Small intestine (tissue), 7 donors: ENCODE results near the gene RNASE8. TPM values are rescaled to one million over a fixed set of nuclear protein-coding genes. Genes with fewer than 3 reads are reported as not detected.

Source experiments
- DNase-seq, 2 donors: peaks; one replicate each; pipeline versions ENCODE4 v3.0.0 to v3.0.0-alpha.2; 2013
- FAIRE-seq: peaks from 2 replicates; lab custom pipeline; 2012; peaks lifted over from hg19 to GRCh38; lab: Jason Lieb, UNC
- H3K27ac ChIP-seq, 3 donors: one replicate each; pipeline ENCODE4 v1.5.1; 2013; ENCODE audit warnings: low read length in 2 of 3, mild to moderate bottlenecking in 2 of 3, control low read depth in 1 of 3, inconsistent platforms in 1 of 3, low read depth in 1 of 3, moderate library complexity in 1 of 3
- H3K27me3 ChIP-seq, 3 donors: one replicate each; pipeline ENCODE4 v1.6.1; 2013; ENCODE audit warnings: low read length in 3 of 3, inconsistent platforms in 1 of 3; ENCODE audit not compliant: control insufficient read depth in 3 of 3, insufficient read depth in 3 of 3
- H3K36me3 ChIP-seq, 3 donors: one replicate each; pipeline ENCODE4 v1.6.1; 2013; ENCODE audit warnings: low read length in 3 of 3, inconsistent platforms in 1 of 3, low read depth in 1 of 3, mild to moderate bottlenecking in 1 of 3, moderate library complexity in 1 of 3; ENCODE audit not compliant: control insufficient read depth in 3 of 3, insufficient read depth in 2 of 3
- H3K4me1 ChIP-seq, 3 donors: one replicate each; pipeline ENCODE4 v1.6.1; 2013; ENCODE audit warnings: low read length in 2 of 3, inconsistent platforms in 1 of 3, low read depth in 1 of 3, mild to moderate bottlenecking in 1 of 3, moderate library complexity in 1 of 3; ENCODE audit not compliant: control insufficient read depth in 3 of 3, insufficient read depth in 2 of 3
- H3K4me3 ChIP-seq, 3 donors: one replicate each; pipeline ENCODE4 v1.5.1; 2013; ENCODE audit warnings: low read length in 3 of 3, control low read depth in 1 of 3, inconsistent platforms in 1 of 3, low read depth in 1 of 3, mild to moderate bottlenecking in 1 of 3, moderate library complexity in 1 of 3
- H3K9me3 ChIP-seq, 2 donors: one replicate each; pipeline ENCODE4 v1.6.1; 2013; ENCODE audit warnings: low read depth in 1 of 2, low read length in 1 of 2; ENCODE audit not compliant: control insufficient read depth in 2 of 2, insufficient read depth in 1 of 2
- WGBS, 3 donors: extraction: QIAGEN DNeasy Blood & Tissue Kit; methylation state at CpG; one replicate each; pipeline ENCODE4 v1.1.7; 2013; 5-methylcytosine and 5-hydroxymethylcytosine counted together
- polyA plus RNA-seq, 4 donors: library from polyadenylated mRNA; stranded (reverse) in 3 of 4; unstranded in 1 of 4; fragments of 200-250 nt in 3 of 4; fragments of 120-200 nt in 1 of 4; gene quantifications; one replicate each; pipeline versions ENCODE4 v1.2.1 to v1.2.3, GENCODE V29; 2013
- donor health status: healthy with polysubstance abuse.
- donor health status: control.
- donor health status: control.
- donor health status: Bipolar disorder and iron deficiency.
- donor health status: healthy.

RNASE8 gene
- polyA plus RNA-seq, 4 donors = not detected

- Histone ChIP-seq H3K27me3 (no peaks in the 10 kb centered on the region), H3K4me1 (peaks cover 0 to 12% (median 0%) of the 10 kb centered on the region in 3 donors), H3K9me3 (no peaks in the 10 kb centered on the region), H3K36me3 (peaks cover 2 to 50% (median 5%) of the 10 kb centered on the region in 3 donors), H3K4me3 (no peak overlapping the region), H3K27ac (no peak overlapping the region)
- WGBS, 3 donors = 76 to 79% (median 78%) methylated on average over 7 of the region's 7 CpGs
- FAIRE-seq (no peak), DNase-seq (no peak)
Measured at GRCh38 chr14:21018286-21018685, 39.3 kb upstream of the RNASE8 start.

GRCh38 chr14:21018781-21019180, 38.8 kb upstream of the RNASE8 start:
- H3K36me3 ChIP-seq = peaks cover 2 to 51% (median 5%) of the 10 kb centered on the region in 3 donors
- H3K4me3 ChIP-seq = no peak overlapping the region
- DNase-seq = no peak
- no peaks in the 10 kb centered on the region for H3K9me3 ChIP-seq
- H3K27ac ChIP-seq = no peak overlapping the region
- H3K4me1 ChIP-seq = peaks cover 0 to 16% (median under 1%) of the 10 kb centered on the region in 3 donors
- no peak for FAIRE-seq
- H3K27me3 ChIP-seq = no peaks in the 10 kb centered on the region
- 90 to 93% (median 92%) methylated on average over 3 of the region's 3 CpGs for WGBS, 3 donors

DNA sequence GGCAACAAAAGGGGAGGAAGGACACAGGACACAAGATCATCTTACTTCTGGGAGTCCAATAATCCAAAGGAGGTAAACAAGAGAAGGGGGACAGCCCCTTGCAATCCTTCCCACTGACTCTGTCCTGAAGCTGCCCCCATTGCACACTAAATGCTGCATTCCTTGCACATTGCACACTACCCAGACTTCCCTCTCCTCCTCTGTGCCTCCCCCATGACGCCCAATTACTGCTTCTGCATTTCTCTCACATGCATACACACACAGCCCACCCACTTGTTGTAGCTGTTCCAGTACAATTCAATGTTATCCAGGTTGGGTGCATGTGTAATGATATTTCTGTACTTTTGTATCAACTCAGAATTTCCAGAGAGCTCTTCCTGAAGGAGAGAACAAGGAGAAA, 38.3 kb upstream of the RNASE8 start:
- no peak overlapping the region for H3K27ac ChIP-seq
- no peaks in the 10 kb centered on the region for H3K27me3 ChIP-seq
- H3K36me3 ChIP-seq = peaks cover 2 to 51% (median 5%) of the 10 kb centered on the region in 3 donors
- no peak overlapping the region for H3K4me3 ChIP-seq
- DNase-seq (no peak), FAIRE-seq (no peak)
- WGBS, 3 donors = 71 to 77% (median 76%) methylated on average over 1 of the region's 1 CpG
- no peaks in the 10 kb centered on the region for H3K9me3 ChIP-seq
- peaks cover 0 to 21% (median 2%) of the 10 kb centered on the region in 3 donors for H3K4me1 ChIP-seq

DNA sequence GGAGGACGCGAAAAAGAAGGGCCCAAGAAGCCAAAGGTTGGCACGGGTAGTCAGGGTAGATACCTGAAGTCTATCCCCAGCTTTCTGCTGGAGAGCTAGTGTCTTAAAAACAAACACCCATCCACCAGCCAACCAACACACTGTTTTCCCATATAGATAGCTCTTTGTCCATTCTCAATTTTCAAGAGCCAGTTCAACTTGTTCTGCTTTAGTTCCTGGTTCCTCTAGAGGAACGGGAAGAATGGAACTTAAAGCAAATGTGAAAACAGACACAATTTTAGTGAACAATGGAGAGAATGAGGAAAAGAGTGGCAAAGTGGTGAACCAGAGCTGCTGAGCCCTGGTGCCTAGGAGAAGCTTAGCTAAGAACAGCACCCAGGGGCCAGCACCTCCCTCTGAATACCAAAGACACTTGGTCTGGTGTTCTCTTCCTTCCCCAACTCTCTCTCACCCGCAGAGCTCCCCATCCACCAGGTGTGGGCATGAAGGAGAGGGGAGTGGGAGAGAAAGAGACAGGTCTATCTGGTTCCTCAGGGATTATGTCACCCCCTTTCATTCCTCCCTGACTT, 36.6 kb upstream of the RNASE8 start:
- no peak overlapping the region for H3K27ac ChIP-seq
- 84 to 87% (median 84%) methylated on average over 5 of the region's 5 CpGs for WGBS, 3 donors
- H3K9me3 ChIP-seq = no peaks in the 10 kb centered on the region
- FAIRE-seq = no peak
- no peak for DNase-seq
- H3K4me1 ChIP-seq = peaks cover 0 to 16% (median 2%) of the 10 kb centered on the region in 3 donors
- no peaks in the 10 kb centered on the region for H3K27me3 ChIP-seq
- no peak overlapping the region for H3K4me3 ChIP-seq
- peaks cover 2 to 51% (median 5%) of the 10 kb centered on the region in 3 donors for H3K36me3 ChIP-seq

DNA sequence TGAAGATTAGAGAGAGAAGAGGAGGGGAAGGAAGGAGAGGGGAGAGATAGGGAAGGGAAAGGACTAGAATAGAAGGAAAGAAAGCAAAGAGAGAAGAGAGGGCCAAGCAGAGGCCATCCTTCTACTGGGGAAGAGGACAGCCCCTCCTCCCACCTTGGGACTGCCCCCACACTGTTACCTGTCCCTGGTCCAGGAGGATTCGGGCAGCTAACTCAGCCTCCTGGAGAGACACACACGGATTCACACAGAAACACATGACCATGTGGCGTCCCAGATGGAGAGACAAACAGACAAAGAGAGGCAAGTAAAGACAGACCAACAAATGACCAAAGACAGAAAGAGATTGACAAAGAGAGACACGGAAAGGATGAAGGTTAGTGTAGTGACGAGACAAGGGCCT, 34.9 kb upstream of the RNASE8 start:
- Histone ChIP-seq H3K9me3 (no peaks in the 10 kb centered on the region), H3K27me3 (no peaks in the 10 kb centered on the region), H3K4me1 (peaks cover 0 to 16% (median 2%) of the 10 kb centered on the region in 3 donors), H3K27ac (no peak overlapping the region), H3K36me3 (peaks cover 2 to 41% (median 3%) of the 10 kb centered on the region in 3 donors), H3K4me3 (no peak overlapping the region)
- WGBS, 3 donors = 82 to 86% (median 83%) methylated on average over 5 of the region's 5 CpGs
- DNase-seq (no peak), FAIRE-seq (no peak)

DNA sequence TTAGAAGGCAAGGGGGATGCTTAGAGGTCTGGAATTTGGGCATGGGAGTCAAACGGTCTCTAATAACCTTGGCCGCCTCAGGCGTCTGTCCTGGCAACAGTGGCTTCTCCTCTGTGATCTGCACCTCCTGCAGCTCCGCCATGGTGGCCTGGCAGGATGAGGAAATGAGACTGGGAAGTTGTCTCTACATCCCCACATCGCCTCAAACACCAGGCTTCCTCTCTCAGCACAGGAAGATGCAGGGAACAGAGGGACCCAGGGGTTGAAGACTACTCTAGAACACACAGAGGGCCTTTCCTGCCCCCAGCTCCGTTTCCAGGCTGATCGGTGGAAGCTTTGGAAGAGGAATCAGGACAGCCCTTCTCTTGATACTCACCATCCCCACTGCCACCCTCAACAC, 34.4 kb upstream of the RNASE8 start:
- DNase-seq (no peak), FAIRE-seq (no peak)
- Histone ChIP-seq H3K27ac (peak overlapping the region in 1 of 3 donors; percentile 1), H3K9me3 (no peaks in the 10 kb centered on the region), H3K4me3 (no peak overlapping the region), H3K27me3 (no peaks in the 10 kb centered on the region), H3K36me3 (peaks cover 2 to 36% (median 3%) of the 10 kb centered on the region in 3 donors), H3K4me1 (peaks cover 0 to 16% (median 2%) of the 10 kb centered on the region in 3 donors)
- 49 to 75% (median 69%) methylated on average over 7 of the region's 7 CpGs for WGBS, 3 donors

DNA sequence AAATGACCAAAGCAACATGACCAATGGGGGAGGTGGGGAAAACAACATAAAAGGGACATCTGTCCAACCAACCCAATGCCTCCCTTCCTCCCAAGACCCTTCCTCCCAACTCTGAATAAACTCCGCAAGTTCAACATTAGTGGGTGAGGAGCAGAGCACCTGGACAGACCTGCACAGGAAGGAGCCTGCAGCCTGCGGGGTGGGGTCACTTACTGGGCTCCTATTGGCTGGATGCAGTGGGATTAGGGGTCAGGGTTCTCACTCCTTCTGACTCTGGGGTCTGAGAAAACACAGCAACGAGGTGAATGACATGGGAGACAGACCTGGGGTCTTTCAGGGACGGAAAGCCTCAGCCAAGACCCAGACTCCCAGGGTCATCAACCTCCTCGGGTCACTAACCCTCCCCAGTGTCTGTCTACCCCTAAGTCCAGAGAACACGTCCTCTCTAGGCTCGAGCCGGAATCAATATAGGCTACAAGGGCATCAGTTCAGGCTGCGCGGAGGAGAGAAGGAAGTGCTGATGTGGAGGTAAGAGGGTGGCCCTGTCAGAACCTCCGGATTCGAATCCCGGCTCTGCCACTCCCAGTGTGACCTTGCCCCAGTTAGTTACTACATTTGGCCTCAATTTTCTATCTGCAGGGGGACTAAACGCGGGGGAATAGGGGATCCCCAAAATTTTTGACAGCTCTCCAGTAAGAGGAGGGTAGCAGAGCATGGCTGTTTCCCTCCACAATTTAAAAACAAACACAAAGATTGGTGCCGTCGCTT, 33.6 kb upstream of the RNASE8 start:
- Histone ChIP-seq H3K27me3 (no peaks in the 10 kb centered on the region), H3K4me3 (peak overlapping the region; percentile 68 to 75 (median 68)), H3K4me1 (peaks cover 0 to 13% (median 2%) of the 10 kb centered on the region in 3 donors), H3K27ac (peak overlapping the region in 2 of 3 donors; percentile 46 to 63), H3K36me3 (peaks cover 0 to 28% (median 2%) of the 10 kb centered on the region in 3 donors), H3K9me3 (no peaks in the 10 kb centered on the region)
- FAIRE-seq (no peak), DNase-seq (peak; percentile 42 to 59)
- 10 to 22% (median 20%) methylated on average over 17 of the region's 17 CpGs for WGBS, 3 donors

- Histone ChIP-seq H3K4me1 (peaks cover 0 to 13% (median 2%) of the 10 kb centered on the region in 3 donors), H3K4me3 (peak within 1 kb of the TSS; percentile 68 to 75 (median 68)), H3K36me3 (peaks cover 0 to 23% (median 2%) of the 10 kb centered on the region in 3 donors), H3K27ac (peak within 1 kb of the TSS; percentile 54 to 89 (median 55)), H3K27me3 (no peaks in the 10 kb centered on the region), H3K9me3 (no peaks in the 10 kb centered on the region)
- DNase-seq (peak; percentile 75 to 89), FAIRE-seq (no peak)
- WGBS, 3 donors = 1% methylated on average over 55 to 72 of the region's 72 CpGs
Measured at GRCh38 chr14:21024585-21025370, 32.8 kb upstream of the RNASE8 start, which contains the start of gene NDRG2. TSS of gene NDRG2 (minus strand) at chr14:21025061. CDS start at chr14:21023315, 1,746 bp downstream.
